Measurements from ENCODE around the gene RASSF9.

RASSF9 gene

DNA sequence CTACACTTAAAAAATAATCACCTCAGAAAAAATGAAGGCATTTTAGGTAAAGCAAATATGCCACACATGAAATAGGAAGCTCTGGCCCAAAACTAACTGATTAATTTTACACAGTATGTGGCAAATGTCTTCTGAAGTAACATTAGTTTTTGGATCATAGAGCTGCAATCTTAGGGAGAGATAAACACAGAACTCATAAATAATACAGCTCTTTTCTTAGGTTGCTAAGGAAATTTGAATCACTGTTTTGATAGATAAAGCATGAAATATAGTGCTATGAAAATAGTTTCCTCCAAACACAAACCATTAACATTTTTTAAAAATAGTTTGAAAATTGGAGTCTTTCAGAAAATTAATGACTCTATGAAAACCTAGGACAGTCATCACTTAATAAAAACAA is 15.0 kb downstream of the RASSF9 start:
- no peak for DNase-seq (ENCODE audit: low read depth)

DNA sequence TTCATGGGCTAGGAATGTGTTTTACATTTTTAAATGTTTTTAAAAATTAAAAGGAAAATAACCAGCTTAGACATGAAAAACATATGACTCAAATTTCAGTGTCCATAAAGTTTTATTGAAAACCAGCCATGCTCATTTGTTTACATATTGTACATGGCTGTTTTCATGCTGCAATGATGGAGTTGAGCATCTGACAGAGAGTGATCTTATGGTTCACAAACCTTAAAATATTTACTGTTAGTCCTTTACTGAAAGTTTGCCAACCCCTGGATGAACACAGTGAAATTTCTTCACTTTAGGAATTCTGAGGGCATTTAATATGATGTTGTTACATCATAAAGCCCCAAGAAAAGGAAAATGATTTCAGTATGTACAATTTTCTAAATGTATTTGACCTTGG is 16.1 kb downstream of the RASSF9 start:
- no peak for DNase-seq (ENCODE audit: low read depth)

- no peak for DNase-seq (ENCODE audit: low read depth)
Measured at GRCh38 chr12:85814741-85815140, 21.5 kb downstream of the RASSF9 start.

DNA sequence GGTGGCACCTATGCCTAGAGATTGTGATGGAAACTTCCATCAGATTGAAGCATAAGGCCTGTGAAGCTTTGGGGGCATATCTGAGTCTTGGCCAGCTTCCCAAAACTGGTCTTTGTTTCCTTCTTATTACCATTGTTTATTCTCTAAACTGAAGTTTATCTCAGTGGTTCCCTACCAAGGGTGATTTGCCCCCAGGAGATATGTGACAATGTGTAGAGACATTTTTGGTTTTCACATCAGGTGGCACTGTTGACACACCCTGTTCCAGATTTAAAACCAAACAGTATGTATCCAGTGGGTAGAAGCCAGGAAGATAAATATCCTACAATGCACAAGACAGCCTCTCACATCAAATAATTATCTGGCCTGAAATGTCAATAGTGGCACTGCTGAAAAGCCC is 22.1 kb downstream of the RASSF9 start:
- DNase-seq (ENCODE audit: low read depth), result no peak

DNA sequence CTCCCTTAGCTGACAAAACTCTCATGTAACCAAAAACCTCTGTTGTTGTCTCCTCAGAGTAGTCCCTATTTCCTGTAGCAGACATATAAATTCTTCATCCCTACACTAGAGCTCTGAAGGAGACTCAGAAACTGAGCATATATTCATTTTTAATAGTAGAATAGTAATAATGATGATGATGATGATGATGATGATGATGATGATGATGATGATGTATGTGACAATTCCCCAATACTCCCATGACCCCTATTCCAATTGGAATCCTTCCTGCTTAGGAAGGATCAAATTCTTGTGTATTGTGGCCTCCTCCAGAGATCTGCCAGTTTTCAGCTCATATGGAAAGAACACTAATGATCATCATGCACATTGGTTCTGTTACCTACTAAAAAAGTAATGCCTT is 26.7 kb downstream of the RASSF9 start:
- no peak for DNase-seq (ENCODE audit: low read depth)

DNA sequence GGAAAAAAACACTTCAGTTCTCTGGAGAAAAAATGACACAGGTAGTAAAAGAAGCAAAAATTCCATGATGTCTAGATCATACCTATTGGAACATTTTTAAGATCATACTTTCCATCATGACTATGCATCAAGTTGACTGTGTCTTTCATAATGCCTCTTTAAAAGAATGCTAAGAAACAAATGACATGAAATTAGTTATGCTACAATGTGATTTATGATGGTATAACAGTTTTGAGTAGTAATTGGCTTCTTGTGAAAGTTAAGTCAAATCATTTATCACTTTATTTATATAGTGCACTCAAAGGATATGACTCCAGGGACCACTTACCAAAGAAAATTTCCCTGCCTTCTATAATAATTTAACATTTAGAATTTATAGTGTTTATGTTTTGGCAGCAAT is 28.5 kb downstream of the RASSF9 start:
- no peak for DNase-seq (ENCODE audit: low read depth)

DNA sequence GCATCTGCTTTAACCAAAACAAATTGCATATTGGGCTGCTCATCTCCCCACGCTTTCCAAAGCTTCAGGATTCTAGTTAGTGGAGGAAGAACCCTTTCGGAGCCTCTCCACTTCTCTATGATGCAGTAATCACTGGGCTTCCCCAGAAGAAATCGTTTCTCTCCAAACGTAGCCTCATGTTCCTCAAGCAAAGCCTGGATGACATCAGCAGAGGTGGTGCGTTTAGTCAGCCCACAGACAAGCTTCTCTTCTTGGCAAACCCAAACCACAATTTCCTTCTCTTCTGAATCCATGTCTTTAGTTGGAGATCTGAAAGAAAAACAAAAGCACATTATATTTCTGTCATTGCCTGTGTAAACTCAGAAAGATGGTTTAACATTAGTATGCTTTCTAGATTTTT is 30.6 kb downstream of the RASSF9 start:
- no peak for DNase-seq (ENCODE audit: low read depth)

DNA sequence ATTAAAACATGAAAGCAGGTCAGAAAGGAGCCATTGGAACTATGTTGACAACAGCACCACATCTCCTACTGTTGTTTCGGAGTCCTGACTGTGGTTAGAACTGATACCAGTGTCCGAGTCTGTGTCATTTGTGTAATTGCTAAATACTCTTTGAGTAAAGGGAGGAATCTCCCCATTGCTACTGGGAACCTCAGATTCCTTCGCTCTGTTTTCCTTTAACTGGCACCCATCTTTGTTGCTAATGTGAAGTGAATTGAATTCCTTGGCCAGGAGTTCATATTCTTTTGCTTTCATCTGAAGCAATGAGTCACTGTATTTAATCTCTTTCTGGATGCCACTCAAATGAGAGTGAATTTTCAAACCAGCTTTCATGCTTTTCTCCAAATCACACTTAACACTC is 31.5 kb downstream of the RASSF9 start:
- no peak for DNase-seq (ENCODE audit: low read depth)

DNA sequence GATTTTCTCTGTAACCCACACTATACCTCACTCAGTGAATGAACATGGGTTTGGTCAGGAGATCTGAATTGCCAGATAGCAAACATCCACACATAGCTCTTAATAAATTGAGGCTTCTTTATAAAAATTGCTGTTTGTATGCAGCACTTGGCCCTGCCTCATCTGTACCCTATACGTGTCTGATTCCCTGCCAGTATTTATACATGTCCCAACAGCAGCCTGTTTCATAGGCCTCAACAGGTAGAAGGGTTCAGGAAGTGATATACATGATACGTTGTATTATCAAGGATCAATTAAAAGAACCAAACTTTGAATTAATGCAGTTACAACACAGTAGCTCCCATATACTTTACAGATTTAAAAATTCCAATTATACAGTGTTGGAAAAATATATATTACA is 32.3 kb downstream of the RASSF9 start:
- DNase-seq (ENCODE audit: low read depth), result no peak

DNA sequence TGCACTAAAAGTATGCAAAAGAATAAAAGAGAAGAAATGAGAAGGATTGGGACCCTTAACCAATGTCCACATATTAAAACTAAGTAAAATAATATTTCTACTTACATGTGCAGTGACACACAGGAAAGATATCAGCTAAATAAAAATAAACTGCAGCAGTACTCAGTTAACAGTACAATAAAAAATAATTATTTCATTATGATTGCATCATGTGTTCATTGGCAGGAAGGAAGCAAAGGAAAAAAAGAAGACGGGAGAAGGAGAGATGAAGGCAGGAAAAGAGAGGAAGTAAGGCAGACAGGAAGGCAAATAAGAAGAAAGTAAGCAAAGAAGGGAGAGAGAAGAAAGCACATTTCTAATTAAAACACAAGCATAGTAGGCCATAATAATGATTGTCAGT is 33.0 kb downstream of the RASSF9 start:
- DNase-seq (ENCODE audit: low read depth), result no peak

- no peak for DNase-seq (ENCODE audit: low read depth)
Measured at GRCh38 chr12:85798122-85798521, 38.1 kb downstream of the RASSF9 start.

- DNase-seq (ENCODE audit: low read depth), result no peak
Measured at GRCh38 chr12:85796001-85796400, 40.2 kb downstream of the RASSF9 start.

DNA sequence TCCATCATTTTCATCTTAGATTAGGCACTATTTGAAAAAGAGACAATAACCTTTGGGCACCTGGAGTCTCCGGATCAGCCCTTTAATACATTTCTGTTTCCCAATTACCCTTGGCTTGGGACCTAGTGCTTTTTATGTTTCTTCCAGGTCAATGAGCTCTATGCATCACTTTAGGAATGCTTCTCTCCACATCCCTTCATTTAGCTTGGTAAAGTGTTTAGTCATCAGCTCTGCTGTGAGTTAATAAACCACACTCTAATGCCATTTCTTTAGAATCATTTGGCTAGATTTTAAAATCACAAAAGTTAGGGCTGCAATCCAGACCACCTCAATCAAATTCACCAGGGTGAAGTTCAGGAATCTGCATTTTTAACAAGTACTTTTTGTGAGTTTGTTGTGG is 41.7 kb downstream of the RASSF9 start:
- no peak for DNase-seq (ENCODE audit: low read depth)

DNA sequence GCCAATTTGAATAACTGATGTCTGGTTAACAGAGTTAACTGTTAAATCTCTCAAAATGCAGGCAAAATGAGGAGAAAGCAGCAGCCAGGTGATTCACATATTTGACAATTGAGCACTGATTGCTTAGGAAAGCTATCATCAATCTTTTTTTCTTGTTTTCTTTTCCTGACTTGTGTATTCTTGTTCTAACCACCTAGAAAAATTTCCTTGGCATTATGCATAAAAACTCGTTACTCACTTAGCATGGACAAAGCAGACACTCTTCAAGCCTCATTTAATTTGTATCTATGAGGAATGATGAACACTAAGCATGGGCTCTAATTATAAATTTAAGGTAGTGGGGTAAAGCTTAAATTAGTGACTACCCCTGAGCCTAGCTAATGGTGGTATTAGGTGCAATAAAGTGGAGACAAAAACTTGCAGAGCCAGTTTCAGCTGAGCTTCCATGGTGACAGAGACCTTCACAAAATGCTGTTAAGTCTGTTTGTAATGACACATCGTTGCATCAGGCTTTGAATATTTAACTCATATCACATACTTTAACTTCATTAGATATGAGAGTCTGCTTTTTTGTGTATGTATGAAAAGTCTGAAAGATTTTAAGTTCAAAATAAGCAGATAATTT is 52.0 kb downstream of the RASSF9 start:
- no peak for DNase-seq (ENCODE audit: low read depth)

- DNase-seq (ENCODE audit: low read depth), result no peak
Measured at GRCh38 chr12:85782711-85783110, 53.5 kb downstream of the RASSF9 start.

- no peak for DNase-seq (ENCODE audit: low read depth)
Measured at GRCh38 chr12:85781766-85782165, 54.4 kb downstream of the RASSF9 start.

GRCh38 chr12:85779768-85780167 is 56.4 kb downstream of the RASSF9 start:
- no peak for DNase-seq (ENCODE audit: low read depth)

DNA sequence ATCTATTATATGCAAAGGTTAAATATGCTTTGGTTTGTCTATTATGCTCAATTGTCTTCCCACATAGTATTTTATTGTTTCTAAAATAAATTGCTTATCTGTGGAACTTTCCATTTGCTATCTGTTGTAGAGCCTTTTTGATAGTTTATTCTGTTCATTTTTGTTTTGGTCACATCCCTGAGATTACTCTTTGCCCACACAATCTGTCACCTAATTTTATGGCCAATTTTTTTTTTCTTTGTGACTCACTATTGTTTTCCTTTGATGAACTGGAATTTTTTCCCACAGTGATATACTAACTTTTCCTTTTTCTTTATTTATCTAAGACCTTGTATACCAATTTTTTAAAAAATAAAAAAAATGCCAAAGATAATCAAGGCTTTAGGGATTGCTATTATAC is 61.1 kb downstream of the RASSF9 start:
- no peak for DNase-seq (ENCODE audit: low read depth)

DNA sequence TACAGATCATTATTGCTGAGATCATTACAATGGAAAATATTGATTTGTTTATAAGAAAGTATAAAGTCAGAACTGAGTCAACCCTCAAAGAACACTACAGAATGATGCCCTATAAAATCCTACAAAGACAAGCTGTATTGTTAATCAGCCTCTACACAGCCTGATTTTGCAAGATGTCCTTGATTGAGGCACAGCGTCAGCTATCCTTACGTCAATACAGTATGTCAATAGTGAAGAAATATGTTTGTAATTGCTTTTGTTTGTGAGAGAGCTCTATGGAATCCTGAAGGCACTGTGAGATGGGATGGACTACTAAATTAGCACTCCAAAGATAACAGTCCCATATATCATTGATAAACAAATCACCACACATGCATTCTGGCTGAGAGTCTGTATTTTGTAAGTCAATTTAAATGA is 70.7 kb downstream of the RASSF9 start:
- no peak for DNase-seq (ENCODE audit: low read depth)

DNA sequence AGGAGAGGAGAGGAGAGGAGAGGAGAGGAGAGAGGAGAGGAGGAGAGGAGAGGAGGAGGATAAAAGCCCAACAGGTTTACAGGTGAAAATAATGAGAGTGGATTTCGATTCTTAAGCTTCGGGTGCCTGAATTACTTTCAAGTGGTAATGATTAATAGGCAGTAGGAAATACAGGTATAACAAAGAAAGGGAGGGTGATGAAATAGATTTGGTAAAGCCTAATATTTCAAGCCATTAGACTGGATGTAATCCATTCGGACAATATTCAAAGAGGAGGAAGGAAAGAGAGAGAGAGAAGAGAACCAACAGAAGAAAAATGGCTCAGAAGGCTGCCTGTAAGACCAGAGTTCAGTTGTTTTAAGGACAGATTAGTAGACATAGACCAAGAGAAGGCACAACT is 76.6 kb downstream of the RASSF9 start:
- no peak for DNase-seq (ENCODE audit: low read depth)

DNA sequence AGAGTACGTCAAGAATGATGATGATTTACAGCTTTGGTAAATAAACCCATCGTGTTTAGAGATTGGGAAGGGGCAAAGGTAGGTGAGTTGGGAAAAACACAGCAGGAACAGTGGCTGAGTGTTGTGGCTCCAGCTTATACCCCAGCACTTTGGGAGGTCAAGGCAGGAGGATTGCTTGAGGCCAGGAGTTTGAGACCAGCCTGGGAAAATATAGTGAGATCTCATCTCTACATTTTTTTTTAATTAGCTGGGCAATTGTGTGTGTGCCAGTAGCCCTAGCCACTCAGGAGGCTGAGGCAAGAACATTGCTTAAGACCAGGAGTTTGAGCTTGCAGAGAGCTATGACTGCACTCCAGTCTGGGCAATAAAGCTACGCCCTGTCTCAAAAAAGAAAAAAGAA is 77.1 kb downstream of the RASSF9 start:
- DNase-seq (ENCODE audit: low read depth), result no peak

DNA sequence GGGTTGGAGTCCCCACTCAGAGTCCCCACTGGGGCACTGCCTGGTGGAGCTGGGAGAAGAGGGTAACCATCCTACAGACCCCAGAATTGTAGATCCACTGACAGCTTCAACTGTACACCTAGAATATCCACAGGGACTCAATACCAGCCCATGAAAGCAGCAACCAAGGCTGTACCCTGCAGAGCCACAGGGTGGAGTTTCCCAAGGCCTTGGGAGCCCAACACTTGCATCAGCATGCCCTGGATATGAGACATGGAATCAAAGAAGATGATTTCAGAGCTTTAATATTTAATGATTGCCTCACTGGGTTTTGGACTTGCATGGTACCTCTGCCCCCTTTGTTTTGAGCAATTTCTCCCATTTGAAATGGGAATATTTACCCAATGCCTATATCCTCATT is 80.4 kb downstream of the RASSF9 start:
- DNase-seq (ENCODE audit: low read depth), result no peak
